Trophoblast cell (in vitro differentiated cells and primary cell): ENCODE results near the gene UCN2.

ENCODE experiments used
- DNase-seq, 2 donors: peaks; one replicate each; pipeline ENCODE4 v3.0.0-alpha.2; 2016
- H2AFZ ChIP-seq: 2 replicates; pipeline ENCODE4 v1.6.1; 2013; ENCODE audit warnings: low read length, moderate library complexity, mild to moderate bottlenecking; ENCODE audit not compliant: insufficient read depth, poor library complexity
- H2AK5ac ChIP-seq: 2 replicates; pipeline ENCODE4 v1.6.1; 2013; ENCODE audit warnings: mild to moderate bottlenecking, low read length
- H2BK120ac ChIP-seq: 2 replicates; pipeline ENCODE4 v1.6.1; 2013; ENCODE audit warnings: low read length, mild to moderate bottlenecking, moderate library complexity; ENCODE audit not compliant: insufficient read depth, poor library complexity
- H2BK12ac ChIP-seq: 2 replicates; pipeline ENCODE4 v1.6.1; 2013; ENCODE audit warnings: mild to moderate bottlenecking, low read length, moderate library complexity
- H2BK5ac ChIP-seq: 2 replicates; pipeline ENCODE4 v1.6.1; 2013; ENCODE audit warnings: low read length, low read depth, moderate library complexity, mild to moderate bottlenecking; ENCODE audit not compliant: poor library complexity
- H3K14ac ChIP-seq: 2 replicates; pipeline ENCODE4 v1.6.1; 2013; ENCODE audit warnings: mild to moderate bottlenecking, low read length
- H3K18ac ChIP-seq: 2 replicates; pipeline ENCODE4 v1.6.1; 2013; ENCODE audit warnings: mild to moderate bottlenecking, low read length
- H3K23ac ChIP-seq: 2 replicates; pipeline ENCODE4 v1.6.1; 2013; ENCODE audit warnings: low read length
- H3K27ac ChIP-seq: 2 replicates; pipeline ENCODE4 v1.5.1; 2013; ENCODE audit warnings: low read depth, mild to moderate bottlenecking, inconsistent platforms, low read length, moderate library complexity
- H3K27me3 ChIP-seq: 2 replicates; pipeline ENCODE4 v1.6.1; 2013; ENCODE audit warnings: inconsistent platforms, mild to moderate bottlenecking, low read length, moderate library complexity; ENCODE audit not compliant: insufficient read depth
- H3K36me3 ChIP-seq, 2 experiments: 1 replicate in 1 of 2; 2 replicates in 1 of 2; pipeline ENCODE4 v1.6.1; 2013; ENCODE audit warnings: low read length in 2 of 2, mild to moderate bottlenecking in 2 of 2, moderate library complexity in 1 of 2; ENCODE audit not compliant: insufficient read depth in 2 of 2, control insufficient read depth in 1 of 2
- H3K4ac ChIP-seq: 2 replicates; pipeline ENCODE4 v1.6.1; 2013; ENCODE audit warnings: low read depth, mild to moderate bottlenecking, low read length, moderate library complexity
- H3K4me1 ChIP-seq, 2 experiments: 1 replicate in 1 of 2; 2 replicates in 1 of 2; pipeline ENCODE4 v1.6.1; 2013; ENCODE audit warnings: low read length in 2 of 2, mild to moderate bottlenecking in 2 of 2, moderate library complexity in 1 of 2; ENCODE audit not compliant: insufficient read depth in 2 of 2, control insufficient read depth in 1 of 2
- H3K4me2 ChIP-seq: 2 replicates; pipeline ENCODE4 v1.6.1; 2013; ENCODE audit warnings: inconsistent platforms, mild to moderate bottlenecking, low read length, moderate library complexity
- H3K4me3 ChIP-seq: 2 replicates; pipeline ENCODE4 v1.5.1; 2013; ENCODE audit warnings: mild to moderate bottlenecking, low read depth, low read length, inconsistent platforms
- H3K79me1 ChIP-seq: one replicate; pipeline ENCODE4 v1.6.1; 2013; ENCODE audit warnings: low read length
- H3K79me2 ChIP-seq: 2 replicates; pipeline ENCODE4 v1.6.1; 2013; ENCODE audit warnings: low read length, mild to moderate bottlenecking; ENCODE audit not compliant: control insufficient read depth, insufficient read depth, poor library complexity
- H3K9ac ChIP-seq: 2 replicates; pipeline ENCODE4 v1.6.1; 2013; ENCODE audit warnings: mild to moderate bottlenecking, low read length
- H3K9me3 ChIP-seq: 2 replicates; pipeline ENCODE4 v1.6.1; 2013; ENCODE audit warnings: low read depth, mild to moderate bottlenecking, control low read depth, inconsistent platforms, low read length; ENCODE audit not compliant: insufficient read depth
- H4K12ac ChIP-seq: 2 replicates; pipeline ENCODE4 v1.6.1; 2013; ENCODE audit warnings: low read depth, mild to moderate bottlenecking, low read length, moderate library complexity
- H4K8ac ChIP-seq: 2 replicates; pipeline ENCODE4 v1.6.1; 2013; ENCODE audit warnings: low read depth, mild to moderate bottlenecking, low read length, moderate library complexity
- H4K91ac ChIP-seq: one replicate; pipeline ENCODE4 v1.6.1; 2013; ENCODE audit warnings: low read depth, mild to moderate bottlenecking, low read length, moderate library complexity
- WGBS: extraction: QIAGEN DNeasy Blood & Tissue Kit; methylation state at CpG from one replicate; pipeline ENCODE4 v1.1.7; 2013; ENCODE audit warnings: missing lambda C conversion rate; ENCODE audit not compliant: insufficient read length, insufficient coverage; ENCODE audit errors: extremely low coverage; 5-methylcytosine and 5-hydroxymethylcytosine counted together

The UCN2 gene

GRCh38 chr3:48561045-48561736 is 2.4 kb downstream of the UCN2 start:
- no peaks in the 10 kb centered on the region for H3K27me3 ChIP-seq
- H3K36me3 ChIP-seq, result peaks cover 15 to 24% of the 10 kb centered on the region in 2 experiments
- DNase-seq, result peak in 1 of 2 donors; percentile 20
- no peak overlapping the region for H3K4ac ChIP-seq
- peaks cover 8 to 11% of the 10 kb centered on the region in 2 experiments for H3K4me1 ChIP-seq
- no peak overlapping the region for H3K23ac ChIP-seq
- no peak overlapping the region for H2BK120ac ChIP-seq
- no peak overlapping the region for H3K4me2 ChIP-seq
- WGBS, result no CpG with 5 or more reads among the region's 21 CpGs
- no peak overlapping the region for H3K9ac ChIP-seq
- H4K91ac ChIP-seq, result peak overlapping the region; percentile 7
- no peak overlapping the region for H4K12ac ChIP-seq
- H3K79me2 ChIP-seq, result peaks cover 4% of the 10 kb centered on the region
- no peak overlapping the region for H3K4me3 ChIP-seq
- H2AK5ac ChIP-seq, result no peak overlapping the region
- H3K9me3 ChIP-seq, result no peaks in the 10 kb centered on the region
- H3K18ac ChIP-seq, result no peak overlapping the region
- H3K14ac ChIP-seq, result no peak overlapping the region
- H2BK5ac ChIP-seq, result no peak overlapping the region
- no peak overlapping the region for H2AFZ ChIP-seq
- peaks cover 2% of the 10 kb centered on the region for H3K79me1 ChIP-seq
- H3K27ac ChIP-seq, result no peak overlapping the region
- H4K8ac ChIP-seq, result peak overlapping the region; percentile 20
- H2BK12ac ChIP-seq, result no peak overlapping the region

GRCh38 chr3:48560648-48561018 is 2.9 kb downstream of the UCN2 start:
- no peak for DNase-seq
- Histone ChIP-seq H3K23ac (no peak overlapping the region), H4K8ac (peak overlapping the region; percentile 20), H3K4me2 (no peak overlapping the region), H3K4me1 (peaks cover 12 to 14% of the 10 kb centered on the region in 2 experiments), H2BK5ac (no peak overlapping the region), H3K27ac (no peak overlapping the region), H4K91ac (peak overlapping the region; percentile 7), H3K4ac (no peak overlapping the region), H3K9ac (no peak overlapping the region), H3K27me3 (no peaks in the 10 kb centered on the region), H3K18ac (no peak overlapping the region), H4K12ac (no peak overlapping the region), H2BK12ac (no peak overlapping the region), H3K79me1 (peaks cover 5% of the 10 kb centered on the region), H3K14ac (no peak overlapping the region), H2AK5ac (no peak overlapping the region), H2AFZ (no peak overlapping the region), H3K4me3 (no peak overlapping the region), H3K9me3 (no peaks in the 10 kb centered on the region), H3K36me3 (peaks cover 12 to 20% of the 10 kb centered on the region in 2 experiments), H2BK120ac (no peak overlapping the region), H3K79me2 (peaks cover 7% of the 10 kb centered on the region)
- WGBS, result no CpG with 5 or more reads among the region's 5 CpGs

- peaks cover 15 to 19% of the 10 kb centered on the region in 2 experiments for H3K4me1 ChIP-seq
- H2BK120ac ChIP-seq, result no peak overlapping the region
- H3K4me2 ChIP-seq, result no peak overlapping the region
- no peak overlapping the region for H3K23ac ChIP-seq
- H4K12ac ChIP-seq, result no peak overlapping the region
- H3K79me2 ChIP-seq, result peaks cover 7% of the 10 kb centered on the region
- peak; percentile 17 to 38 for DNase-seq
- H2BK5ac ChIP-seq, result no peak overlapping the region
- no peak overlapping the region for H3K9ac ChIP-seq
- peaks cover 5% of the 10 kb centered on the region for H3K79me1 ChIP-seq
- H3K27me3 ChIP-seq, result no peaks in the 10 kb centered on the region
- no peak overlapping the region for H3K4ac ChIP-seq
- H2AK5ac ChIP-seq, result peak overlapping the region; percentile 57
- no peaks in the 10 kb centered on the region for H3K9me3 ChIP-seq
- no peak overlapping the region for H3K27ac ChIP-seq
- no CpG with 5 or more reads among the region's 6 CpGs for WGBS
- H4K8ac ChIP-seq, result no peak overlapping the region
- H3K14ac ChIP-seq, result no peak overlapping the region
- peaks cover 5 to 9% of the 10 kb centered on the region in 2 experiments for H3K36me3 ChIP-seq
- no peak overlapping the region for H2BK12ac ChIP-seq
- no peak overlapping the region for H3K18ac ChIP-seq
- no peak overlapping the region for H3K4me3 ChIP-seq
- H4K91ac ChIP-seq, result no peak overlapping the region
- no peak overlapping the region for H2AFZ ChIP-seq
These were observed 5.0 kb downstream of the UCN2 start for GRCh38 chr3:48558493-48559134.

- H4K12ac ChIP-seq, result peak within 1 kb of the TSS; percentile 60
- no peak within 1 kb of the TSS for H3K23ac ChIP-seq
- peak within 1 kb of the TSS; percentile 79 for H3K4me2 ChIP-seq
- peak within 1 kb of the TSS; percentile 89 for H3K4me3 ChIP-seq
- peak within 1 kb of the TSS; percentile 45 for H2BK5ac ChIP-seq
- H3K4me1 ChIP-seq, result peaks cover 23 to 25% of the 10 kb centered on the region in 2 experiments
- H2AK5ac ChIP-seq, result peak within 1 kb of the TSS; percentile 67
- H3K9ac ChIP-seq, result peak within 1 kb of the TSS; percentile 71
- peaks cover 1% of the 10 kb centered on the region in 2 experiments for H3K36me3 ChIP-seq
- peak; percentile 99 to 100 for DNase-seq
- no peaks in the 10 kb centered on the region for H3K9me3 ChIP-seq
- H2BK12ac ChIP-seq, result peak within 1 kb of the TSS; percentile 54
- H3K27me3 ChIP-seq, result no peaks in the 10 kb centered on the region
- H3K27ac ChIP-seq, result peak within 1 kb of the TSS; percentile 47
- peak within 1 kb of the TSS; percentile 36 for H4K91ac ChIP-seq
- peaks cover 8% of the 10 kb centered on the region for H3K79me1 ChIP-seq
- peak within 1 kb of the TSS; percentile 53 for H3K18ac ChIP-seq
- H4K8ac ChIP-seq, result peak within 1 kb of the TSS; percentile 62
- H2BK120ac ChIP-seq, result peak within 1 kb of the TSS; percentile 44
- peak within 1 kb of the TSS; percentile 53 for H2AFZ ChIP-seq
- peak within 1 kb of the TSS; percentile 73 for H3K4ac ChIP-seq
- peaks cover 7% of the 10 kb centered on the region for H3K79me2 ChIP-seq
- no CpG with 5 or more reads among the region's 53 CpGs for WGBS
- peak within 1 kb of the TSS; percentile 69 for H3K14ac ChIP-seq
These were observed 6.6 kb downstream of the UCN2 start, which contains the start of gene PFKFB4 for GRCh38 chr3:48556796-48557626. Gene PFKFB4 (minus strand): TSS chr3:48556803. CDS start chr3:48556777, 26 bp downstream.
